ENCODE measurements around the gene HSH2D.

HSH2D gene

GRCh38 chr19:16121967-16122366 lies 21.5 kb upstream of the HSH2D start:
- TF ChIP-seq ARNTL (CRISPR knock-in tag; IDR thresholded peaks at IDR 0.05; ENCODE audit: borderline replicate concordance, low read depth), result no peak
- no peak for ATAC-seq

GRCh38 chr19:16124953-16125352 lies 18.5 kb upstream of the HSH2D start:
- ATAC-seq, result no peak
- TF ChIP-seq ZNF8 (CRISPR knock-in tag; IDR thresholded peaks at IDR 0.05) (no peak), TOX (CRISPR knock-in tag; IDR thresholded peaks at IDR 0.05; ENCODE audit: borderline replicate concordance) (no peak), RARB (CRISPR knock-in tag; IDR thresholded peaks at IDR 0.05) (no peak), POU6F1 (CRISPR knock-in tag; IDR thresholded peaks at IDR 0.05; ENCODE audit: borderline replicate concordance, low read depth) (no peak), GLIS3 (CRISPR knock-in tag; IDR thresholded peaks at IDR 0.05) (no peak), PATZ1 (CRISPR knock-in tag; IDR thresholded peaks at IDR 0.05; ENCODE audit: borderline replicate concordance) (no peak), PPARA (CRISPR knock-in tag; IDR thresholded peaks at IDR 0.05; ENCODE audit: borderline replicate concordance) (no peak)

- no peak for ATAC-seq
- TF ChIP-seq ZNF70 (CRISPR knock-in tag; IDR thresholded peaks at IDR 0.05) (no peak), CREB5 (CRISPR knock-in tag; IDR thresholded peaks at IDR 0.05; ENCODE audit: low read depth) (no peak), TOX (CRISPR knock-in tag; IDR thresholded peaks at IDR 0.05; ENCODE audit: borderline replicate concordance) (no peak), ARNTL (CRISPR knock-in tag; IDR thresholded peaks at IDR 0.05; ENCODE audit: borderline replicate concordance, low read depth) (no peak), ZNF565 (CRISPR knock-in tag; conservative IDR thresholded peaks at IDR 0.05; ENCODE audit: low read depth) (no peak), ESRRG (CRISPR knock-in tag; IDR thresholded peaks at IDR 0.05) (no peak), POU6F1 (CRISPR knock-in tag; IDR thresholded peaks at IDR 0.05; ENCODE audit: borderline replicate concordance, low read depth) (no peak), OSR1 (CRISPR knock-in tag; IDR thresholded peaks at IDR 0.05) (no peak), CSRNP3 (CRISPR knock-in tag; IDR thresholded peaks at IDR 0.05) (no peak), GLIS3 (CRISPR knock-in tag; IDR thresholded peaks at IDR 0.05) (no peak), SNAI2 (CRISPR knock-in tag; IDR thresholded peaks at IDR 0.05) (no peak), TCF4 (CRISPR knock-in tag; IDR thresholded peaks at IDR 0.05; ENCODE audit: borderline replicate concordance) (no peak), TSHZ2 (CRISPR knock-in tag; IDR thresholded peaks at IDR 0.05) (no peak), ZFP30 (CRISPR knock-in tag; IDR thresholded peaks at IDR 0.05) (no peak)
Observed at GRCh38 chr19:16125737-16126495, 17.6 kb upstream of the HSH2D start.

Data from SK-N-SH treated with all-trans-retinoic acid at 6 μM for 48 hours (cell line).